OCI-LY7 (cell line): ENCODE measurements around the gene CORO7.

Source experiments
- EZH2phosphoT487 ChIP-seq: fragments of 200-600 bp; sonication (generic); IDR thresholded peaks from 2 replicates; pipeline ENCODE4 v1.6.1; 2018; ENCODE audit warnings: low read depth, borderline replicate concordance, mild to moderate bottlenecking, mixed run types, antibody characterized with exemption, low read length, moderate library complexity, mixed read lengths
- TF ChIP-seq, protein P1 (sequence below): fragments of 200-600 bp; sonication (generic); conservative IDR thresholded peaks from 2 replicates; pipeline ENCODE4 v1.5.1; 2014; ENCODE audit warnings: mild to moderate bottlenecking, antibody characterized with exemption, low read length, moderate library complexity, mixed read lengths

DNA sequence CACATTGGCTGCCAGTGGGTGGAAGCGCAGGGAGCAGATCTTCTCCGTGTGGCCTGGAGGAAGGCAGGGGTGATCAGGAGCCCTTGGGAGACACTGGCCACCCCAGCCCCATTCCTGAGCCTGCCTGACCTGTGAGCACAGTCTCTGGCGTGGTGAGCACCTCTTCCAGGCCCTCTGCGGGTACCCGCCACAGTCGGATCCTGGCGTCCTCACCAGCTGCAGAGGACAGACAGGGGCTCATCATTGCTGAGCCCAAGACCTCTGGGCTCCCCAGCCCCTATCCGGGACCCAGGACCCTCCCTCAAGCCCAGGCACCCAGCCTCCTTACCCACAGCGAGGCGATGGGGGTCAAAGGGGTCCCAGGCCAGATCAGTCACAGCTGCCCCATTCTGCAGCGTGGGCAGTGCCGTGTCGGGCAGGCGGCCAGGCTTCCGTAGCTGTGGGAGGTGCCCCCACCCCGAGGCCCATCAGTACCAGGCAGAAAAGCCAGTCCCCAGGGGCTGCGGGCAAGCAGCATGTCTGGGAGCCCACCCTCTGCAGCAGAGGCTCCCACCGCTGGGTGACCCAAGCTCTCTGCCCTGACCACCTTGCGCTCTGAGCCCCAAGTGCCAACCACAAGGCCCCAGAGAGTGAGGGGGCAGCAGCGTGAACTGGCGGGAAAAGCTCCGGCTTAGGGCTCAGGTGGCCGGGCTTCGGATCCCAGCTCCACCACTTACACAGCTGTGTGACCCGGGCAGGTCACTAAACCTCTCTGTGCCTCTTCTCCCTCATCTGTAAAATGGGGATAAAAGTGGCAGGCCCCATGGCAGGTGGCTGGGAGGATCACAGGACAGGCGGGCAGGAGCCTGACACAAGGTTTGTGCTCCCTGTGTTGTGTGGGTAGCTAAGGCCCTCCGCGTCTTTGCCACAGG, 55.1 kb downstream of the CORO7 start:
- TF ChIP-seq, protein P1, sequence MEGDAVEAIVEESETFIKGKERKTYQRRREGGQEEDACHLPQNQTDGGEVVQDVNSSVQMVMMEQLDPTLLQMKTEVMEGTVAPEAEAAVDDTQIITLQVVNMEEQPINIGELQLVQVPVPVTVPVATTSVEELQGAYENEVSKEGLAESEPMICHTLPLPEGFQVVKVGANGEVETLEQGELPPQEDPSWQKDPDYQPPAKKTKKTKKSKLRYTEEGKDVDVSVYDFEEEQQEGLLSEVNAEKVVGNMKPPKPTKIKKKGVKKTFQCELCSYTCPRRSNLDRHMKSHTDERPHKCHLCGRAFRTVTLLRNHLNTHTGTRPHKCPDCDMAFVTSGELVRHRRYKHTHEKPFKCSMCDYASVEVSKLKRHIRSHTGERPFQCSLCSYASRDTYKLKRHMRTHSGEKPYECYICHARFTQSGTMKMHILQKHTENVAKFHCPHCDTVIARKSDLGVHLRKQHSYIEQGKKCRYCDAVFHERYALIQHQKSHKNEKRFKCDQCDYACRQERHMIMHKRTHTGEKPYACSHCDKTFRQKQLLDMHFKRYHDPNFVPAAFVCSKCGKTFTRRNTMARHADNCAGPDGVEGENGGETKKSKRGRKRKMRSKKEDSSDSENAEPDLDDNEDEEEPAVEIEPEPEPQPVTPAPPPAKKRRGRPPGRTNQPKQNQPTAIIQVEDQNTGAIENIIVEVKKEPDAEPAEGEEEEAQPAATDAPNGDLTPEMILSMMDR: no peak
- TF ChIP-seq EZH2phosphoT487: no peak
